ENCODE measurements around the gene CEMIP2. TPM values are rescaled to one million over a fixed set of nuclear protein-coding genes. Genes with fewer than 3 reads are reported as not detected.

Gene CEMIP2
- total RNA-seq, 1 donor, result 27.3 TPM

DNA sequence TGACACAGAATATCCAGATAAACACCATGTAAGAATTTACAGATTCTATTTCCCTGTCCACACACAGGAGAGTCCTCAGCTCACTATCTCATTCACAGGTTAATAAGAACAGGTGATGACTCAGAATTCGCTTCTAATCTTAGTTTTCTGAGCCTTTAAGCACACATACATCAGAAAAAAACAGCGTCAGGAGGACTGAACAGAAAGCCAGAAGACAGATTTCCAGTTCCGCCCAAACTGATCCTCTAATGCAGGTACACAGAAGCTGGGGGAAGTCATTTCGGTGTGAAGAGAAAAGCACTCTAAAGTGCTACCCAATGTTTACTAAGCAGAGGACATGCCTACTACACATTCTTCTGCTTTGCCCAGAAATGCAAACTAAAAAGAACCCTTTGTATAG lies 1.6 kb downstream of the CEMIP2 start:
- TF ChIP-seq, protein P1, sequence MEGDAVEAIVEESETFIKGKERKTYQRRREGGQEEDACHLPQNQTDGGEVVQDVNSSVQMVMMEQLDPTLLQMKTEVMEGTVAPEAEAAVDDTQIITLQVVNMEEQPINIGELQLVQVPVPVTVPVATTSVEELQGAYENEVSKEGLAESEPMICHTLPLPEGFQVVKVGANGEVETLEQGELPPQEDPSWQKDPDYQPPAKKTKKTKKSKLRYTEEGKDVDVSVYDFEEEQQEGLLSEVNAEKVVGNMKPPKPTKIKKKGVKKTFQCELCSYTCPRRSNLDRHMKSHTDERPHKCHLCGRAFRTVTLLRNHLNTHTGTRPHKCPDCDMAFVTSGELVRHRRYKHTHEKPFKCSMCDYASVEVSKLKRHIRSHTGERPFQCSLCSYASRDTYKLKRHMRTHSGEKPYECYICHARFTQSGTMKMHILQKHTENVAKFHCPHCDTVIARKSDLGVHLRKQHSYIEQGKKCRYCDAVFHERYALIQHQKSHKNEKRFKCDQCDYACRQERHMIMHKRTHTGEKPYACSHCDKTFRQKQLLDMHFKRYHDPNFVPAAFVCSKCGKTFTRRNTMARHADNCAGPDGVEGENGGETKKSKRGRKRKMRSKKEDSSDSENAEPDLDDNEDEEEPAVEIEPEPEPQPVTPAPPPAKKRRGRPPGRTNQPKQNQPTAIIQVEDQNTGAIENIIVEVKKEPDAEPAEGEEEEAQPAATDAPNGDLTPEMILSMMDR (IDR thresholded peaks at IDR 0.05; ENCODE audit: insufficient read depth, low read length), result no peak
- no peak for DNase-seq (ENCODE audit: low read depth)
- peak overlapping the region; percentile 81 for H3K4me3 ChIP-seq (ENCODE audit: low read depth, low read length)

DNA sequence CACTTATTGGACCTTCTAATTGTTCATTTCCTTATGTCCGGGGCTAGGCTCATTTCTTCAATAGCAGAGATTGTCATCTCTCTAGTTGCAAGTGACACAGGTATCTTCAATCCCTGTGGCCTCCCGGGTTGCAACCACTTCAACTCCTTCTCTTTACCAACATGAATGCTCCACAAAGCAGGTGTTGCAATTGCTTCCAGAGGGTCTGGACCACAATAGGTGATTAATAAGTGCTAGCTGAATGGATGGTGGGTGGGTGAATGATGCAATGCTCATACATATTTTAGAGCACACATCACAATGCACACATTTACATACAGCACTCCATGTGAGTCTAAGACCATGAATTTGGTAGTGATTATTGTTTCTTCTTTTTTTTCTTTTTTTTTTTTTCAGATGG lies 2.6 kb downstream of the CEMIP2 start:
- TF ChIP-seq, protein P1 (IDR thresholded peaks at IDR 0.05; ENCODE audit: insufficient read depth, low read length), result no peak
- no peak overlapping the region for H3K4me3 ChIP-seq (ENCODE audit: low read depth, low read length)
- DNase-seq (ENCODE audit: low read depth), result peak; percentile 32

DNA sequence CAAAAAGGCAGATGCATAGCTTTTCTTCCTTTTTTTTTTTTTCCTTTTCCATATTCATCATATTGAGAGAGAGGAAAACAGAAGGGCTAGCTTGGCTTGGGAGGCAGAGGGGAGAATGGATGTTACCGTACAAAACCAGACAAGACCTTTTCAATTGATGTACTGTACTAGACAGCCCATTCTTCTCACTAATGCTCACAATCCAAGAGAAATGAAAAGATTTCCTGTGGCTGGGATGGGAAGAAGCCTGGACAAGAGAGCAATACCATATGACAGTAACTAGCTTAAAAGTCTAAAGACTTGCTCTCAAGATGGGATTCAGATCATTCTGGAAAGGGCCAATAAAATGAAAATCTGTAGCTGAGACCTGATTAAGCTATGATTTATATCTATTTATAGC lies 3.4 kb downstream of the CEMIP2 start:
- TF ChIP-seq, protein P1 (IDR thresholded peaks at IDR 0.05; ENCODE audit: insufficient read depth, low read length), result no peak
- no peak for DNase-seq (ENCODE audit: low read depth)
- H3K4me3 ChIP-seq (ENCODE audit: low read depth, low read length), result no peak overlapping the region

DNA sequence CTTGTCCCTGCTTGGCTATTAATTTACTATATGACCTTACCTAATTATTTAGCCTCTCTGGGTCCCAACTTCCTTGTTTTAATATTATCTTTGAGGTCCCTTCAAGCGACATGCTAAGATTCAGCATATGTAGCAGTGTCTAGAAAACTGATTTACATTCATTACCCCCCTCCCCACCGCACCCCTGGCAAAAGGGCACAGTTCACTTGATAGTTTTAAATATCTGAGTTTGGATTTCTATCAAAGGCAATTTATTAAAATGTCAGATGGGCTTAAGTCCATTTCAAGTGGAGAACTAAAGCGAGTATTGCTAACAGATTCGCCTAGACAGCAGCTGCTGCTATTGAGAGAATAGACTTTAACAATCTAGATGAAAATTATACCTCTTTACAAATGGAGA lies 3.9 kb downstream of the CEMIP2 start:
- no peak for DNase-seq (ENCODE audit: low read depth)
- no peak overlapping the region for H3K4me3 ChIP-seq (ENCODE audit: low read depth, low read length)
- TF ChIP-seq, protein P1 (IDR thresholded peaks at IDR 0.05; ENCODE audit: insufficient read depth, low read length), result no peak

DNA sequence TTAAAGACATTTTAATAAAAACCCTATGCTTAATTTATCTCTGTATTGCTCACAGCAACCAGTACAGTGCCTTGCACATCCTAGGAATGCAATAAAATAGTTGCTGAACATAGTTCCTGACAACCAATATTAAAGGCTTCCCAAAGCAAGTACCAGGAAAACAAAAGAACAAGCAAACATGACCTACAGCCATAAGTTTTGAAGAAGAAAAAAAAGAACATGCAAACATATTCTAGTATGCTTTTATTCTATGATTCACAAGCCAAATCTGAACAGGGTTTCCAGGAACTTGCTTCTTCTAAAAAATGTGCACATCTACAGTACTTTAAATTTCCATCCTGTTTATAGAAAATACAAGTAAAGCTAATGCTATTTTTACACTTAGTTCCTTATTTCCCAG lies 4.5 kb downstream of the CEMIP2 start:
- no peak overlapping the region for H3K4me3 ChIP-seq (ENCODE audit: low read depth, low read length)
- TF ChIP-seq, protein P1 (IDR thresholded peaks at IDR 0.05; ENCODE audit: insufficient read depth, low read length), result no peak
- DNase-seq (ENCODE audit: low read depth), result peak; percentile 48

DNA sequence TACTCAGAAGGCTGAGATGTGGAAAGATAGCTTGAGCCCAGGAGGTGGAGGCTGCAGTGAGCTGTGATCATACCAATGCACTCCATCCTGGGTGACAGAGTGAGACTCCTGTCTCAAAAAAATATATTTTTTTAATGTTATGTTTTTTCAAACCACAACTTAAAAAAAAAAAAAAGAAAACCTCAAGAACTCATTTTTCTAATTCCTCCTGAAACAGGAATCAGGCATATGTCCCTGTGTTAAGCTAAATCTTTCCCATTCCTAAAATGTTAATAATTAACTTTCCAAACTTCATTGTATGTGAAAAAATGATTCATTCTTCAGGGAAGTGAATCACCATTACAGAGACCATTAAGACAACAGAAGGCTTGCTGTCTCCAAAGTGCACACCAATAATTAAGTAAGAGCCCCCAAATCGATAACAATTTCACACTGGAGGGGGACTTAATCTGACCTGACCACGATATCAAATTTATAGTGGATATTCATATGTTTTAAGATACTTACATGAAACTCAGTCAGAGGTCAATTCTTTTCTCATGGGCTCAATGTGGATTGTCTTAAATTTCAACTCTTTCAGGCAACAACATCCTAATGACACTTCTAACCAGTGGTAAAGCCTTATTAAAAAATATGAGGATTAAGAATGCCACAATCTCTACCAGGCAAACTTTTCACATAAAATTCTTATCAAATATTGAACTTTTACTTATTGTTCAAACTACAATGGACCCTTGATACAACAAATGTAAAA lies 5.2 kb downstream of the CEMIP2 start:
- peak; percentile 69 for DNase-seq (ENCODE audit: low read depth)
- TF ChIP-seq, protein P1 (IDR thresholded peaks at IDR 0.05; ENCODE audit: insufficient read depth, low read length), result no peak
- H3K4me3 ChIP-seq (ENCODE audit: low read depth, low read length), result no peak overlapping the region

DNA sequence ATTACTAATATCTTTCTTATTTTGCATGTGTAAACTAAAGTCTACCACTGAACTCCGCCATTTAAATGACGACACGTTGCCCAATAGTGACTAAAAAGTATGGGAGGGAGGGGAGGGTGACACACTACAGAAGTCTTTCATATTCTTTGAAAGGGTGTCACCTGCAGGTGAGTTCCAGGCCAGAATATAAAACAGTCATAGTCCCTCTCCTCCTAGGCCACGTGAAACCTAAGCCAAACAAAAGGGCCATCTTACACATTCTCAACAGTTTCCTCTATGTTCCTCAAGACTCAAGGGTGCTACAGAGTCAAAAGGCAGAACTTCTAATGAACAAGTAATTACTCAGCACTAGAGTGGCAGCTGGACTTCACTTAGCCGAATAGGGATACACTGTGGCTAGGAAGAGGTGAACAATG lies 6.4 kb downstream of the CEMIP2 start:
- H3K4me3 ChIP-seq (ENCODE audit: low read depth, low read length), result no peak overlapping the region
- no peak for DNase-seq (ENCODE audit: low read depth)
- TF ChIP-seq, protein P1 (IDR thresholded peaks at IDR 0.05; ENCODE audit: insufficient read depth, low read length), result no peak
